B cell (primary cell): ENCODE measurements around the gene GSE1. TPM values are rescaled to one million over a fixed set of nuclear protein-coding genes. Genes with fewer than 3 reads are reported as not detected.

ENCODE experiments used
- ATAC-seq: fragments of 200-7000 bp; cut with Tn5 transposase; one replicate; pipeline ENCODE4 v1.10.0; 2021; ENCODE audit warnings: low read depth, mild to moderate bottlenecking, moderate number of reproducible peaks, moderate library complexity
- CTCF ChIA-PET: fragments of 350-600 bp; sonication (Branson Sonifier 250); formaldehyde crosslinking; loops from one replicate; lab custom pipeline; 2021; ENCODE audit warnings: antibody characterized with exemption, inconsistent platforms; lab: Charles Lee
- POLR2A ChIA-PET: fragments of 350-600 bp; sonication (Branson Sonifier 250); formaldehyde crosslinking; loops from one replicate; lab custom pipeline; 2021; ENCODE audit warnings: antibody characterized with exemption; lab: Charles Lee
- DNase-seq: peaks from one replicate; pipeline ENCODE4 v3.0.0; 2013
- H2AFZ ChIP-seq: 2 replicates; pipeline ENCODE4 v1.6.1; 2012; ENCODE audit warnings: mild to moderate bottlenecking, low read depth, low read length; ENCODE audit not compliant: insufficient read depth, poor library complexity, severe bottlenecking
- H3K27ac ChIP-seq, 2 donors: 1 replicate in 1 of 2; 2 replicates in 1 of 2; pipeline ENCODE4 v1.5.1; 2012 to 2013; ENCODE audit warnings: low read length in 2 of 2, mild to moderate bottlenecking in 2 of 2, moderate library complexity in 1 of 2
- H3K27me3 ChIP-seq, 4 experiments: fragments of 200-600 bp in 1 of 4; sonication (generic) in 1 of 4; replicated peaks in 1 of 4; 1 replicate in 2 of 4; 2 replicates in 2 of 4; pipeline versions ENCODE4 v1.6.1 to v1.7.0; 2013 to 2016; ENCODE audit warnings: low read length in 3 of 4, mild to moderate bottlenecking in 2 of 4, mixed read lengths in 1 of 4, moderate library complexity in 1 of 4; ENCODE audit not compliant: insufficient read depth in 4 of 4, control insufficient read depth in 3 of 4; ENCODE audit errors: control extremely low read depth in 1 of 4
- H3K36me3 ChIP-seq, 2 experiments: replicated peaks in 1 of 2; 1 replicate in 1 of 2; 2 replicates in 1 of 2; pipeline versions ENCODE4 v1.6.1 to v1.7.1; 2013; ENCODE audit warnings: low read length in 1 of 2; ENCODE audit not compliant: insufficient read depth in 2 of 2, control insufficient read depth in 1 of 2; ENCODE audit errors: control extremely low read depth in 1 of 2, extremely low read depth in 1 of 2
- H3K4me1 ChIP-seq, 2 donors: fragments of 200-600 bp in 1 of 2; sonication (generic) in 1 of 2; 1 replicate in 1 of 2; 2 replicates in 1 of 2; pipeline versions ENCODE4 v1.5.1 to v1.6.1; 2013 to 2017; ENCODE audit warnings: low read length in 2 of 2; ENCODE audit not compliant: control insufficient read depth in 2 of 2, insufficient read depth in 2 of 2
- H3K4me2 ChIP-seq: replicated peaks from 2 replicates; pipeline ENCODE3; 2012; ENCODE audit warnings: mild to moderate bottlenecking, low read depth, low read length; ENCODE audit not compliant: poor library complexity, severe bottlenecking
- H3K4me3 ChIP-seq, 5 experiments: fragments of 200-600 bp in 1 of 5; sonication (generic) in 1 of 5; 1 replicate in 3 of 5; 2 replicates in 2 of 5; pipeline versions ENCODE4 v1.5.1 to v1.7.0; 2011 to 2016; ENCODE audit warnings: low read length in 4 of 5, mild to moderate bottlenecking in 4 of 5, low read depth in 2 of 5, control low read depth in 1 of 5, moderate library complexity in 1 of 5; ENCODE audit not compliant: insufficient read depth in 1 of 5; ENCODE audit errors: control extremely low read depth in 1 of 5, extremely low read depth in 1 of 5
- H3K79me2 ChIP-seq: fragments of 200-600 bp; sonication (generic); one replicate; pipeline ENCODE4 v1.6.0; 2016; ENCODE audit warnings: low read length; ENCODE audit not compliant: control insufficient read depth, insufficient read depth
- H3K9ac ChIP-seq: fragments of 200-600 bp; sonication (generic); 2 replicates; pipeline ENCODE4 v1.6.1; 2017; ENCODE audit warnings: mild to moderate bottlenecking, low read length, moderate library complexity
- H3K9me3 ChIP-seq, 3 donors: one replicate each; pipeline versions ENCODE4 v1.6.1 to v1.7.1; 2013; ENCODE audit warnings: low read length in 2 of 3; ENCODE audit not compliant: control insufficient read depth in 2 of 3, insufficient read depth in 1 of 3; ENCODE audit errors: control extremely low read depth in 1 of 3
- H4K20me1 ChIP-seq: 2 replicates; pipeline ENCODE4 v1.6.0; 2012; ENCODE audit warnings: mild to moderate bottlenecking, low read length; ENCODE audit not compliant: insufficient read depth, control insufficient read depth, poor library complexity, severe bottlenecking
- H3K27ac Mint-ChIP-seq: one replicate; pipeline ENCODE4 v1.8.0; 2021; ENCODE audit warnings: mixed read lengths
- H3K27me3 Mint-ChIP-seq: one replicate; pipeline ENCODE4 v1.8.0; 2021; ENCODE audit warnings: mixed read lengths
- H3K4me1 Mint-ChIP-seq: one replicate; pipeline ENCODE4 v1.8.0; 2021; ENCODE audit warnings: mixed read lengths
- H3K4me3 Mint-ChIP-seq: one replicate; pipeline ENCODE4 v1.8.0; 2021; ENCODE audit warnings: mixed read lengths
- H3K9me3 Mint-ChIP-seq: one replicate; pipeline ENCODE4 v1.8.0; 2022; ENCODE audit warnings: mixed read lengths; ENCODE audit not compliant: insufficient read depth
- EZH2 ChIP-seq: IDR thresholded peaks from 2 replicates; pipeline ENCODE4 v1.6.1; 2012; ENCODE audit warnings: borderline replicate concordance, low read depth, mild to moderate bottlenecking, moderate library complexity, low read length; ENCODE audit not compliant: insufficient read depth, poor library complexity, severe bottlenecking
- WGBS: methylation state at CpG from one replicate; pipeline ENCODE4 v1.1.5; 2013; ENCODE audit warnings: missing lambda C conversion rate; ENCODE audit not compliant: insufficient coverage; 5-methylcytosine and 5-hydroxymethylcytosine counted together
- intact Hi-C: fragments of 100-400 bp; cut with micrococcal nuclease; formaldehyde crosslinking; loops from one replicate; pipeline ENCODE4 v1.10.0; 2022
- polyA plus RNA-seq: library from polyadenylated mRNA; depleted of rRNA; stranded (reverse); fragments of >200 nt; gene quantifications from 2 replicates; pipeline ENCODE4 v1.2.3, GENCODE V29; 2012
- total RNA-seq, 2 donors: library from RNA; stranded (reverse); fragments of 120-200 nt in 1 of 2; gene quantifications; 1 replicate in 1 of 2; 2 replicates in 1 of 2; pipeline versions ENCODE4 v1.2.3 to v1.2.4, GENCODE V29; 2013 to 2022
- TF ChIP-seq, protein P1 (sequence below): fragments of 200-600 bp; IDR thresholded peaks from one replicate; pipeline ENCODE4 v1.8.0; 2022; ENCODE audit warnings: antibody characterized with exemption, mild to moderate bottlenecking

Gene GSE1
- total and polyA plus RNA-seq, 2 donors (not counting 1 experiment from before 2014, with no cell fraction given): 57.3 to 76.1 TPM

DNA sequence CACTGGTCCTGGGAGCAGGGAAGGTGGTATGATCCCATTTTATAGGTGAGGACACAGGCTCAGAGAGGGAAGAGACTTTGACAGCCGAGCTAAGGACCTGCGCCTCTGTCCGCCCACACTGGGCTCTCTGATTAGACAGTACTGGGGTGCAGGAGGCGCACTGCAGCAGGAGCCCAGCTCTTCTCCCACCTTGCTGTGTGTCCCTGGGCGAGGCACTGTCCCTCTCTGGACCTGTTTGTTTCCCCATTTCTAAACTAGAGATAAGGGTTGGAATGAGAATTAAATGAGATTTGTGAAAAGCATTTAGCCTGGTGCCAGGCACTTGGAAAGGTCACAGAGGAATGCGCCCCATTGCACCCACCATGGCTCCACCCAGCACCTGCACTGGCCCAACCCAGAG, 95.2 kb downstream of the GSE1 start:
- H3K36me3 ChIP-seq: peaks cover 0 to 49% of the 10 kb centered on the region in 2 experiments
- peaks cover 3% of the 10 kb centered on the region for H3K79me2 ChIP-seq
- no peak overlapping the region for H3K9ac ChIP-seq
- no peaks in the 10 kb centered on the region for H3K27me3 ChIP-seq
- no peak overlapping the region for H3K4me2 ChIP-seq
- POLR2A ChIA-PET: no interaction called here
- no peaks in the 10 kb centered on the region for H3K4me1 ChIP-seq
- H3K9me3 ChIP-seq: peaks cover 0 to 17% (median 6%) of the 10 kb centered on the region in 3 donors
- 100% methylated on average over 5 of the region's 6 CpGs for WGBS
- no peak overlapping the region for H2AFZ ChIP-seq
- no peak for TF ChIP-seq EZH2
- TF ChIP-seq, protein P1, sequence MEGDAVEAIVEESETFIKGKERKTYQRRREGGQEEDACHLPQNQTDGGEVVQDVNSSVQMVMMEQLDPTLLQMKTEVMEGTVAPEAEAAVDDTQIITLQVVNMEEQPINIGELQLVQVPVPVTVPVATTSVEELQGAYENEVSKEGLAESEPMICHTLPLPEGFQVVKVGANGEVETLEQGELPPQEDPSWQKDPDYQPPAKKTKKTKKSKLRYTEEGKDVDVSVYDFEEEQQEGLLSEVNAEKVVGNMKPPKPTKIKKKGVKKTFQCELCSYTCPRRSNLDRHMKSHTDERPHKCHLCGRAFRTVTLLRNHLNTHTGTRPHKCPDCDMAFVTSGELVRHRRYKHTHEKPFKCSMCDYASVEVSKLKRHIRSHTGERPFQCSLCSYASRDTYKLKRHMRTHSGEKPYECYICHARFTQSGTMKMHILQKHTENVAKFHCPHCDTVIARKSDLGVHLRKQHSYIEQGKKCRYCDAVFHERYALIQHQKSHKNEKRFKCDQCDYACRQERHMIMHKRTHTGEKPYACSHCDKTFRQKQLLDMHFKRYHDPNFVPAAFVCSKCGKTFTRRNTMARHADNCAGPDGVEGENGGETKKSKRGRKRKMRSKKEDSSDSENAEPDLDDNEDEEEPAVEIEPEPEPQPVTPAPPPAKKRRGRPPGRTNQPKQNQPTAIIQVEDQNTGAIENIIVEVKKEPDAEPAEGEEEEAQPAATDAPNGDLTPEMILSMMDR: no peak
- peaks cover 32% of the 10 kb centered on the region for H4K20me1 ChIP-seq
- H3K9me3 Mint-ChIP-seq: peaks cover 3% of the 10 kb centered on the region
- CTCF ChIA-PET: no interaction called here
- no peaks in the 10 kb centered on the region for H3K27me3 Mint-ChIP-seq
- intact Hi-C loops: no loop called here
- ATAC-seq (no peak), DNase-seq (no peak)
- no peak overlapping the region for H3K4me3 ChIP-seq
- no peaks in the 10 kb centered on the region for H3K4me1 Mint-ChIP-seq
- no peak overlapping the region for H3K4me3 Mint-ChIP-seq
- no peak overlapping the region for H3K27ac Mint-ChIP-seq
- no peak overlapping the region for H3K27ac ChIP-seq

DNA sequence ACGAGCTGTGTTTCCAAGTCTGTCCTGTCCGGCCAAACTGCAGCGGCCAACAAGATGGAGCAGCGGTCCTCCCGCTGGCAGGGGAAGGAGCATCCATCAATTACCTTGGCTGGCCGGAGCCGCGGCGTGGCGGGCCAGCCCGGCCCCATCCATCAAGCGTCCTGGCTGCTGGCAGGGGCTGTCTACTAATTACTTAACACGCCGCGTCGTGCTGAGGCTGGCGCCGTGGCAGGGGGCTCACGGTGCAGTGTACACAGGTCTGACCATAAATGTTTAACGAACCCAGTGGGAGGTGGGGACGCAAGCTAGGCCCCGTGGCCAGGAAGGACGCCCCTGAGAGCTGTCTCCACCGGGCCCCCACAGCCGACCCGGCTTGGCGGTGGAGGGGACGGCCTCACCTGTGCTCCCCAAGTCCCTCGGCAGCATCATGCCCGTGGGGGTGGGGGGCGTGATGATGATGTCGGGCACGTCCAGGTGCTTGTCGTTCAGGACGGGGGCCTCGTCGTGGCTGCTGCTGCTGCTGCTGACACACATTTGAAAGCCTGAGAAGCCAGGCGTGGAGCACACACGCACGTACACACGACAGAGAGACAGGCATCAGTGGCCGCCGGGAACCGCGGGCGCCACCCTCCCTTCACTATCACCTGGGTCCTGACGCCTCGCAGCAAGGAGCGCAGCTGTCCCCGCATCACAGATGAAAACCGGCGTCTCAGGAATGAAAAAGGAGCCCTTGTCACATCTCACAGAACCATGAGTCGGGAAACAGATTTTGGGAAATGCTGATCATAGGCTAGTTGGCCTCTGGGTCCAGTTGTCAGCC, 96.9 kb downstream of the GSE1 start:
- 94% methylated on average over 46 of the region's 53 CpGs for WGBS
- H3K9me3 Mint-ChIP-seq: peaks cover 3% of the 10 kb centered on the region

More for the DNA sequence above, 96.9 kb downstream of the GSE1 start:
- no peak for TF ChIP-seq EZH2
- Histone ChIP-seq H4K20me1 (peaks cover 41% of the 10 kb centered on the region), H3K9ac (no peak overlapping the region), H3K27me3 (no peaks in the 10 kb centered on the region), H3K4me1 (no peaks in the 10 kb centered on the region), H3K79me2 (peaks cover 3% of the 10 kb centered on the region), H3K4me3 (no peak overlapping the region), H3K27ac (no peak overlapping the region), H3K36me3 (peaks cover 0 to 49% of the 10 kb centered on the region in 2 experiments), H2AFZ (no peak overlapping the region), H3K9me3 (peaks cover 0 to 17% (median 6%) of the 10 kb centered on the region in 3 donors), H3K4me2 (no peak overlapping the region)
- Mint-ChIP-seq H3K4me1 (no peaks in the 10 kb centered on the region), H3K27ac (no peak overlapping the region), H3K4me3 (no peak overlapping the region), H3K27me3 (no peaks in the 10 kb centered on the region)
- intact Hi-C loops: no loop called here
- no peak for ATAC-seq
- no peak for DNase-seq
- ChIA-PET POLR2A (interaction anchor here (0.5 to 0.6 kb wide), 2 partner anchors 14 to 52 kb away, joined by 3 read pairs; no protein-coding TSS in a partner anchor), CTCF (interaction anchor here (1.5 kb wide), 1 partner anchor 10 kb away, joined by 3 read pairs; no protein-coding TSS in a partner anchor)
